Cardiac fibroblast (primary cell): Measurements from ENCODE around the gene ICAM4.
A peak's percentile ranks its signal among the peaks of the same experiment; 100 is the strongest.
"Not testable (repeated sequence)": the region's sequence is repeated elsewhere in the genome, so short reads cannot be mapped to it uniquely, and the experiment has no call there.

Experiments used
- DNase-seq, 2 donors: peaks; one replicate each; pipeline versions ENCODE4 v3.0.0 to v3.0.0-alpha.2; 2010; ENCODE audit warnings: low read depth in 2 of 2
- H3K4me3 ChIP-seq, 2 donors: replicated peaks in 1 of 2; 1 replicate in 1 of 2; 2 replicates in 1 of 2; pipeline ENCODE4 v1.5.1; 2011; ENCODE audit warnings: low read depth in 2 of 2, low read length in 2 of 2, mild to moderate bottlenecking in 2 of 2, moderate library complexity in 1 of 2
- TF ChIP-seq, protein P1 (sequence below): IDR thresholded peaks from one replicate; pipeline ENCODE4 v1.5.1; 2011; ENCODE audit warnings: low read depth, mild to moderate bottlenecking, low read length, inconsistent platforms

The ICAM4 gene, protein sequence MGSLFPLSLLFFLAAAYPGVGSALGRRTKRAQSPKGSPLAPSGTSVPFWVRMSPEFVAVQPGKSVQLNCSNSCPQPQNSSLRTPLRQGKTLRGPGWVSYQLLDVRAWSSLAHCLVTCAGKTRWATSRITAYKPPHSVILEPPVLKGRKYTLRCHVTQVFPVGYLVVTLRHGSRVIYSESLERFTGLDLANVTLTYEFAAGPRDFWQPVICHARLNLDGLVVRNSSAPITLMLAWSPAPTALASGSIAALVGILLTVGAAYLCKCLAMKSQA

GRCh38 chr19:10286803-10287737 lies at the start of gene ICAM4:
Gene ICAM4 (plus strand): TSS chr19:10286955. CDS start chr19:10287013, 58 bp downstream.
- TF ChIP-seq, protein P1, sequence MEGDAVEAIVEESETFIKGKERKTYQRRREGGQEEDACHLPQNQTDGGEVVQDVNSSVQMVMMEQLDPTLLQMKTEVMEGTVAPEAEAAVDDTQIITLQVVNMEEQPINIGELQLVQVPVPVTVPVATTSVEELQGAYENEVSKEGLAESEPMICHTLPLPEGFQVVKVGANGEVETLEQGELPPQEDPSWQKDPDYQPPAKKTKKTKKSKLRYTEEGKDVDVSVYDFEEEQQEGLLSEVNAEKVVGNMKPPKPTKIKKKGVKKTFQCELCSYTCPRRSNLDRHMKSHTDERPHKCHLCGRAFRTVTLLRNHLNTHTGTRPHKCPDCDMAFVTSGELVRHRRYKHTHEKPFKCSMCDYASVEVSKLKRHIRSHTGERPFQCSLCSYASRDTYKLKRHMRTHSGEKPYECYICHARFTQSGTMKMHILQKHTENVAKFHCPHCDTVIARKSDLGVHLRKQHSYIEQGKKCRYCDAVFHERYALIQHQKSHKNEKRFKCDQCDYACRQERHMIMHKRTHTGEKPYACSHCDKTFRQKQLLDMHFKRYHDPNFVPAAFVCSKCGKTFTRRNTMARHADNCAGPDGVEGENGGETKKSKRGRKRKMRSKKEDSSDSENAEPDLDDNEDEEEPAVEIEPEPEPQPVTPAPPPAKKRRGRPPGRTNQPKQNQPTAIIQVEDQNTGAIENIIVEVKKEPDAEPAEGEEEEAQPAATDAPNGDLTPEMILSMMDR = no peak
- peak within 1 kb of the TSS in 1 of 2 donors; percentile 11 for H3K4me3 ChIP-seq
- peak; percentile 39 to 75 for DNase-seq

- H3K4me3 ChIP-seq = no peak overlapping the region
- TF ChIP-seq, protein P1 = no peak
Measured at GRCh38 chr19:10237702-10238101, 49.1 kb upstream of the ICAM4 start.

DNA sequence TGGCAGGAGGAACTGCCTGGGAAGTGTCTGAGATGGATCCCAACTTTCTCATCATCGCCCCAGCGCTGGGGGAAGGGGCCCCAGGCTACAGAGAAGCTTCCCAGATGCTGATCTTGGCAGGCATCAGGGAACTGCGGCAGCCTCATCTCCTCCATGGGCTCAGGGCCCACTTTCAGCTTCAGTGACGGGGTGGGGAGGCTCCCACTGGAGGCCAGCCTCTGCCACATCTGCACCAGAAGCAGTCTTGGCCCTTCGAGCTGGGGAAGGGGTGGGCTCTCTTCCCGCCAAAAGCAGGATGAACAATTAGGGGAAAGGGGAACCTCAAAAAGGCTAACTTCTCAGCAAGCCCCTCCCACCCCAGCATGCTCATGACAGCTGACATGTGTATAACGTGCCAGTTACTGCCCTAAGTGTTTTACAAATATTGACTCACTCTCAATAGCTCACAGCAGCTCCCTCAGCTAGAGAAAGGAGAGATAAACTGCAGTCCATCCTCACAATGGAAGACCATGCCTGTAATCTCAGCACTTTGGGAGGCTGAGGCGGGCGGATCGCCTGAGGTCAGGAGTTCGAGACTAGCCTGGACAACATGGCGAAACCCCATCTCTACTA lies 48.5 kb upstream of the ICAM4 start:
- DNase-seq = peak; percentile 81 to 98
- TF ChIP-seq, protein P1 = no peak
- no peak overlapping the region for H3K4me3 ChIP-seq

More at GRCh38 chr19:10237702-10238101, 49.1 kb upstream of the ICAM4 start:
- DNase-seq = no peak

DNA sequence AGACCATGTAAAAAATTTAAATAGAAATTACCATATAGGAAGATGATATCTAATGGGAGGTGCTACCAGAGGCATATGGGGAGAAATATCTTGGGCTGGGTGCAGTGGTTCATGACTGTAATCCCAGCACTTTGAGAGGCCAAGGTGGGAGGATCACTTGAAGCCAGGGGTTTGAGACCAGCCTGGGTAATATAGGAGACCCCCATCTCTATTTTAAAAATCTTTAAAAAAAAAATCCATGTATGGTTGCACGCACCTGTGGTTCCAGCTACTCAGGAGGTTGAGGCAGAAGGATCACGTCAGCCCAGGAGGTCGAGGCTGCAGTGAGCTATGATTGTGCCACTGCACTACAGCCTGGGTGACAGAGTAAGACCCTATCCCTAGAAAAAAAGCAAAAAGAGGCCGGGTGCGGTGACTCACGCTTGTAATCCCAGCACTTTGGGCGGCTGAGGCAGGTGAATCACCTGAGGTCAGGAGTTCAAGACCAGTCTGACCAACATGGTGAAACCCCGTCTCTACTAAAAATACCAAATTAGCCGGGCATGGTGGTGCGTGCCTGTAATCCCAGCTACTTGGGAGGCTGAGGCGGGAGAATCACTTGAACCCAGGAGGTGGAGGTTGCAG lies 44.8 kb upstream of the ICAM4 start:
- DNase-seq, H3K4me3 ChIP-seq: not testable (repeated sequence)

GRCh38 chr19:10243606-10244005 lies 43.1 kb upstream of the ICAM4 start:
- H3K4me3 ChIP-seq = no peak overlapping the region
- TF ChIP-seq, protein P1 = no peak
- DNase-seq = no peak

- DNase-seq = no peak
- TF ChIP-seq, protein P1 = no peak
- H3K4me3 ChIP-seq = no peak overlapping the region
Measured at GRCh38 chr19:10245189-10245939, 41.4 kb upstream of the ICAM4 start.
